Peyer's patch (tissue), 4 donors: ENCODE data around the gene RNU2-1.

Experiments used
- CTCF ChIP-seq, 6 experiments: fragments of 450-650 bp in 4 of 6; fragments of 200-600 bp in 2 of 6; sonication (generic) in 1 of 6; IDR thresholded peaks; one replicate each; pipeline ENCODE4 v1.5.1; 2017 to 2019; ENCODE audit warnings: antibody characterized with exemption in 6 of 6, mild to moderate bottlenecking in 3 of 6, moderate library complexity in 1 of 6
- POLR2A ChIP-seq, 2 donors: fragments of 450-650 bp; IDR thresholded peaks; one replicate each; pipeline ENCODE4 v1.5.1; 2017; ENCODE audit warnings: antibody characterized with exemption in 2 of 2, mild to moderate bottlenecking in 2 of 2, moderate library complexity in 2 of 2

DNA sequence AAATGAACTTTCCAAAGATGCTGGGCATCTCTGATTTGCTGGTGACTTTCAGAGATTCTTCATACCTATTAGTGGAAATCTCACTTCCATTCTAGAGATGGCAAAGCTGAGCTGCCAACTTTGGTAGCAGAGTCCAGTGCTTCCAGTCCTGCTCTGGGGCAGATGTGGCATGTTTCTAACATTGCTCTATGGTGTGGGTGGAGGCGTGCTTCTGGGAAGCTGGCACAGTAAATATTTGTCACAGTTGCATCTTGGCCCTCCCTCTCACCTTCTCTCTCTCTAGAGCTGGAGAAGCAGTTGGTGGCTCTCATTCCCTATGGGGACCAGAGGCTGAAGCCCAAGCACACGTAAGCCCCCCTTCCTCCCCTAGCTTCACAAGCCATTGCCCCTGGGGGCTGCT lies 20.2 kb downstream of the RNU2-1 start:
- no peak for TF ChIP-seq CTCF (IDR thresholded peaks at IDR 0.05)
- TF ChIP-seq POLR2A (IDR thresholded peaks at IDR 0.05), result no peak
